Stimulated activated CD4-positive, alpha-beta T cell treated with anti-CD3 and anti-CD28 coated beads, Interleukin-2, amount 100 ng/mL, for 48 hours (primary cell): Measurements from ENCODE around the gene CHD1.

Source experiments
- DNase-seq, 2 donors: peaks; one replicate each; pipeline ENCODE4 v3.0.0-alpha.2; 2020

CHD1 gene

GRCh38 chr5:98934546-98934945 lies 5.7 kb upstream of the CHD1 start:
- DNase-seq = no peak

- peak in 1 of 2 donors; percentile 11 for DNase-seq
Measured at GRCh38 chr5:98933445-98934072, 4.8 kb upstream of the CHD1 start.

DNA sequence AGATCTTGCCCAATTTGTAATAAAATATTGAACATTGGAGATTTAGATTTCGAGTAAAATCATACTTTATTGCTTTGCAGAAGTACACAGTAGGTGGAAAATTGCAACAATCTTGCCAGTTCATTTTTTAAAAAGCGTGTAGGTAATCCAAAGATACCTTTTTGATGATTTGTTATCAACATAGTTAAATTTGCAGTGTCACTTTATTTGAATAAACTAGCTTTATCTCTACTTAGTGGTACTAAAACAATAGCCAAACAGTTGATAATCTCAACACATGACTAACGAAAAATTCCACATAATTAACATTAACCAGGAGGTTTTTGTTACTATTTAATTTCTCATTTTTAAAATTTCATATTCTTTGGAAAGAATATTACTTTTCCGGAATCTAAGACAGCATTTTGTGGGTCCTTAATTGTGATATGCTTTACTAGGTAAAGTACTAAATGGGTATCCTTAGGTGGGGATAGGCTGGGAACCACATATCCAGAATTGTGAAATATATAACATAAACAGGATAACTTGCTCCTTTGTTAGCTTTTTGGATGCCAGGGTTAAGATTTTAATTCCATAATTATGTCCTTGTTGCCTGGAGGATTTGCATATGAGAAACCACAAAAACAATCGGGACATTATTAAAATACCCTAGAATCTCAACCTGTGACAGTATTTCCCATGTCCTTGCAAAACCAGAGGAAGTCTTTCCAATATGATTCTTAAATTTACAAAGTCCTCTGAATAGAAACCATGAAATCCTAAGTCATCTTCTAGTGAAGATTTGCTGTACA lies 2.4 kb upstream of the CHD1 start:
- DNase-seq = no peak

DNA sequence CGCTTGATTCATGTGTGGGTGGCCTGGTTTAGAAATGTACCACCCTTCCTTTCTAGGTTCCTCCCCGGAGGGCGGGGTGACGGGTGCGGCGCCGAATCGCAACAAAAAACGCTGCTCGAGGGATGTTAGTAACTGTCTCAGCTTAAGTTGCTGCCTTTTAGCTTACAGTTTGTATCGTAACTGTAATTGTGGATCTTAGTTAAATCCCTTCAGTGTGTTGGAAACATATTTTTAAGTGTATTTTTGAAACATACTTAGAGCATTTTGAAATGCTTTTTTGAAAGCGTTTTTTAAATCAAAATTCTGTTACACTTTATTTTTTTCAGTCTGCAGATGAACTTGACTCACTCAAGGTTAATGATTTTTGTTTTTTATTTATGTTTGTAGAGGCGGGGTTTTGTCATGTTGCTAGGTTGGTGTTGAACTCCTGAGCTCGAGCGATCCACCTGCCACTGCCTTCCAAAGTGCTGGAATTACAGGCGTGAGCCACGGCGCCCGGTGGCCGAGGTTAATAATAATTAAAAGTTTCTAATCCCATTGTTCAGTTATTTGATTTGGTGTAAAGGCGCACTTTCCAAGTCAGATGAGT lies 997 bp upstream of the CHD1 start:
- no peak for DNase-seq

DNA sequence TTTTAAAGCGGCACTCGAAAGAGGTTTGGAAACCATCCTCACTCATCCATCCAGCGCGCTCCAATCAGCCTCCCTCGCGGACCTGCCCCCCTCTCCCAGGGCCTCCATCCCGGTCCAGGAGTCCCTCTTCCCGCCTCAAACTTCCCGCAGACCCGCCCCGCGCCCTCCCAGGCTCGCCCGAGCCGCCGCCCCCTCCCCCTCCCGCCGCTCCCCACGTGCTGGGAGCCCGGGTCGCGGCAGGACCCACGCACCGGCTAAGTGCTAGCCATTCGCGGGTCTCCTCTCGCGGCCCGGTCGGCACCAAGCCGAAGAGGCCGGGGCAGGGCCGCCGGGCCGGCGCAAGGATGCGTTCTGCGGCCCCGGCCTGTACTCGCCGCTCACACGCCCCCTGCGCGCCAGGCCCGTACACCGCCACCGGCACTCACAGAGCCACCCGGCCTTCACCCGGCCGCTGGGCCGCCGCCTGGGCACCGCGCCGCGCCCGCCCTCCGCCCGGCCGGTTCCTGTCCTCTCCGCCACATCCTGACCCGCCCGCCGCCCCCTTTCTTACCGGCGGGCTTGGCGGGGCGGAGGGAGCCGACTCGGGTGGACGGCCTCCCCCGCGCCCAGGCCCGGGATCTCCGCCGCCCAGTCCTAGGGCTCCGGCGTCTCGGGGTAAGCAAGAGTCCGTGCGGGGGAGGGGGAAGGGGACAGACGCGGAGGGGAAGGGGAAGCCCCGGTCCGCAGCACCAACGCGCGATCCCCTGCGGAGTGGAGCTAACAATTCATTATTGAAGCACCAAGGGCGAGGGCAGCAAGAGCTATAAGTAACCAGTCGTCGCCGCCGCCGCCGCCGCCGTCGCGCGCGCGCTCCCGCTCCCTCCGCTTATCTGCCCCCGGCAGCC lies 576 bp downstream of the CHD1 start:
- peak; percentile 35 to 36 for DNase-seq

GRCh38 chr5:98927242-98927988 lies 1.4 kb downstream of the CHD1 start:
- peak; percentile 29 to 32 for DNase-seq

DNA sequence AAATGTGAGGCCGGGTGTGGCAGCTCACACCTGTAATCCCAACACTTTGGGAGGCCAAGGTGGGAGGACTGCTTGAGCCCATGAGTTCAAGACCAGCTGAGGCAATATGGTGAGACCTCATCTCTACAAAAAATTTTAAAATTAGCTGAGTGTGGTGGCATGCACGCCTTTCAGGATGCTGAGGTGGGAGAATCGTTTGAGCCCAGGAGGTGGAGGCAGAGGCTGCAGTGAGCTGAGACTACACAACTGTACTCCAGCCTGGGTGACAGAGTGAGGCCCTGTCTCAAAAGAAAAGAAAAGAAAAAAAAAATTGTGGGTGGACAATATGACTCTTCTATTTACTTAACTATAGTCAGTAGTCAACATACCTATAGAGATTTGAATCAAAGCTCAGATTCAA lies 4.8 kb downstream of the CHD1 start:
- no peak for DNase-seq

DNA sequence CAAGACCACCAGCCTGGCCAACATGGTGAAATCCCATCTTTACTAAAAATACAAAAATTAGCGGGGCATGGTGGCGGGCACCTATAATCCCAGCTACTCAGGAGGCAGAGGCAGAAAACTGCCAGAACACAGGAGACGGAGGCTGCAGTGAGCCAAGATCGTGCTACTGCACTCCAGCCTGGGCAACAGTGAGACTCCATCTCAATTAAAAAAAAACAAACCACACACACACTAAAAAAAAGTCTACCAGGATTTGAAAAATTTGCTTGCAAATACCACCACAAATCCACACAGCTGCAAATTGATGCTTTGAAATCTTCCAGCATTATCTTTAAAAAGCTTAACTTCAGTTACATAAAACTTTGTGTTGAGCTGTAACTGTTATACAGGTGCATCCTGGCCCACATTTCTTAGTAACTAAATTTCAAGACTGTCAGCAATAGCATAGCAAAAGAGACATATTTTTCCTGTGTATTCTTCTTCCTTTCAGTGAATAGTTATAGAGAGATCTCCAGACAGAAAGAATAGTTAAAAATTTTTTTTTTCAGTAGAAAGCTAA lies 6.8 kb downstream of the CHD1 start:
- DNase-seq = no peak

- no peak for DNase-seq
Measured at GRCh38 chr5:98917433-98917832, 11.4 kb downstream of the CHD1 start.

- no peak for DNase-seq
Measured at GRCh38 chr5:98916540-98916939, 12.3 kb downstream of the CHD1 start.

DNA sequence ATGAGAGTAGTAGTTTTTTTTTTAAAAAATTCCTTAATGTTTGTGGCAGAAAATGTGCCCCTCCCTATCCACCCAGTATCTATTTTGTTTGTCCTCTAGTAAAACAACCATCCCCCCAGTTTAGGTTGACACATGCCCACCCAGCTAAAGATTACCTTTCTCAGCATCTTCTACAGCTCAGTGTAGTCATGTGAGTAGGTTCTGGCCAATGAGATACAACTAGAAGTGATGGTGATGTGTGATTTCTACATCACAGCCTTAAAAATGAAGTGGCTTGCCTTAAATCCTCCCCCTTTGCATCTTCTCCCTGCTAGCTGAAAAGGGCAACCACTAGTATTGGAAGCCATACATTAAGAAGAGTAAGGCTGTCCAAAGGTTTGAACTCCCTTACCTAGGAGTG lies 14.9 kb downstream of the CHD1 start:
- DNase-seq = no peak

DNA sequence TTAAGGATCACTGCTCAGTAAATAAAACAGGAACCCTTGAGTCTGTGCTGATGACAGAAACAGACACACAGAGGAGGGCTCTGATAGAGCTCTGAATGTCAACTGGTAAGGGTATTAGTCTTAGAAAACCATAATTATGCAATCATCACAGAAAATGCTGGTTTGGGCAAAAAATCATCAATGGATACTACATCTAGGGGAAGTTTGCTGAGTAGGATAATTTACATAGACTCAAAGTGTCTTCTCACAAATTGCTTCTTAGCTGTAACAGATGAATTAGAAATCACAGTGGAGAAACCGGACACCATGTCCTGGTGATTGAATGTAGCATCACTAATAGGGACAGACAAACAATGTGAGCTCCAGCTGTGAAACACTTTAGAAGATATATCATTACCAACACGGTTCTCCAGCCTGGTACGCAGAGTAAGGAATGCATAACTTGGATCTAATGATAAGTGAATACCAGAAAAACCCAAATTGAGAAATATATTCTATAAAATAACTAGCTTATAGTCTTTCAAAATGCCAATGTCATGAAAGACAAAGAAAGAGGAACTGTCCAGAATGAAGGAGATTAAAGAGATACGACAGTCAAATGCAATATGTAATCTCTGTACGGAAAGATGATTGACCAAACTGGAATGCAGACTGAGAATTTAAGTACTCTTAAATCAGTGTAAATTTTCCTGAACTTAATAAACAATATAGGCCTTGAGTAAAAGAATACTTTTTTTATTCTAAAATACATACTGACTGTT lies 17.3 kb downstream of the CHD1 start:
- no peak for DNase-seq

DNA sequence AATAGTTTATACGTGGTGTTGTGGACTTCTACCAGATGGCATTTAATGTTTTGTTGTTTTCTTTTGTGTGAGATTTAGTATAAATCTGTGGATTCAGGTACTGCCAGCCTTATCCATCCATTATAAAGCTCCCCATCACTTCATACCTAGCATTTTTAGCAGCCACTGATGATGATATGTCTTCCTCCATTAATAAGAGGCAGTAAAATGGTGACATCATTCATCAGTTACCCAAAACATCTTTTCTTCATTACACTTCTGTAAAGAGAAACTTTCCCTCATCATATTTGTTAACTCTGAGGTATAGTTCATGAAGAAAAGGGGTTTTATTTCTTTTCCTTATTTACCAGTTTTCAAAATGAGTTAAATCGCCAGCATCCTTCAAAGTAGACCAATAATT lies 19.4 kb downstream of the CHD1 start:
- no peak for DNase-seq

DNA sequence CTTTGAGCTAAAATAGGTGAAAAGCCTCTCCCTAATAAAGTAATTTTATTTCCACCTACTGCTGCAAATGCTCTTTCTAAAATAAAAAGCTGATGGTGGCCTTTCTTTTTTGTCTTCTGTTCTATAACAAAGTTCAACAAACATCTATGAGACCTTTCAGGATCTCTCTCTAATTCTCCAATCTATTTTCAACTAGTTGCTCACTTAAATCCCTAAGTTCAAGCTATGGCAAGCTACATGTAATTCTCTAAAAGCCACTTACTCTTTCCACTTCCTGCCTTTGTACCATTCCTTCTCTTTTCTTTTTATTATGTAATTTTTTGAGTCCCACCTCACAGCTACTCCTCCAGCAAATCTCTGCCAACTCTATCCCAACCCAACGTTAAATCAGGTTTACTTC lies 20.9 kb downstream of the CHD1 start:
- no peak for DNase-seq

DNA sequence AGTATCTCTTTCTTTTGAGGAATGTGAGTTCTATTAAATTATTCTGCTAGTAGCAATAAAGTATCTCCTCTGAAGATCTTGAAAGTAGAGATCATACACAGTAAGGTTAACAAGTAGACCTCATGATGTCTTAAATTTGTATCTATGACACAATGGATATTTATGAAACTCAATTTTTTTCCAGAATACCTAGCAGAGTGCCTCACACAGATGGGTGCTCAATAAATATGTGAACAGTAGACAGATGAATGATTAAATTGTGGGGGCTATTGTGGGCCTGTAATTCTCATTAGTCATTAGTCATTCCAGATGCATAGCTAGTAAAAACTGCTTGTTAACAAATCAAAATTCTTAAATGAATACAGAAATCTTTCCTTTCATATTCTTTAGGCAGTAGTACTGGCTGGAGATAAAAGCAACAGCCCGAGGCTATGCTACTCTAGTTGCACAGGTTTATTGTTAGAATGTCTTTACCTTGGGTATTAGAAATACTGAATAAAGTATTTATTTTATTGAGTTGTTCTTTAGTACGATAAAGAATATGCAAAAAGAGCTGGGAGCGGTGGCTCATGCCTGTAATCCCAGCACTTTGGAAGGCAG lies 22.0 kb downstream of the CHD1 start:
- no peak for DNase-seq

DNA sequence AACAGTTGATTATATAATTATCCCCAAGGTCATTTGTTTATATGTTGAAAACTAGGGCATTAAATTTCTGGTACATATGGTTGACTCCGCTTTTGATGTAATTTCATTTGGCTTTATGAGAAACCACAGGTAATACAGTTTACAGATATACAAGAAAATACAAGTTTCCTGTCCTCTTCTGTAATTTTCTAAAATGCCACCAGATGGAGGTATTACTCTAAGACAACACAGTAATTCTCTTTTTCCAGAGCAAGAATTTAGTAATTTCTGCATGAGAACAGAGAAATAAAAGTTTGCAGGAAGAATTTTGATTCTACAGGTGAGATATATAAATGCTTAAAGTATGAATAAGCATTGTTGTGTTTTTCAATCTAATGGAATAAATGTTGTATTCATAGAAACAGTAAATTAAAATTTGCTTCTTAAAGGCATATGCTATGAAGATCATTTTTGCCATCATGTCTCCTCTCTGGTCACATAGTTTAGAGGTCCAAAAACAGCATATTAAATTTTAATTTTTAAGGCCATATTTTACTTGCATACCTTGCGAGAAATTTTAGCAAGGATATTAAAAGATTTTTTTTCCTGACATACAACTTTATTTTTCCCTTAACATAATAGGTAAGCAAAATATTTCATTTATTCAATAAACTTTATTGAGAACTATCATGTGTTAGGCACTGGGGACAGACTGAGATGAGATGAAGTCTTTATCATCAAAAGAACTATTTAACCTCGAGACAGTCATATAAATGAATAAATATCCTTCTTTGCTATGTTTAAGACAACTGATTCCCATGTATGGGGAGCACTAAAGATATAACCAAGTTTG lies 22.7 kb downstream of the CHD1 start:
- DNase-seq = no peak

GRCh38 chr5:98904780-98905179 lies 24.0 kb downstream of the CHD1 start:
- peak in 1 of 2 donors; percentile 15 for DNase-seq

GRCh38 chr5:98902733-98903132 lies 26.1 kb downstream of the CHD1 start:
- no peak for DNase-seq

DNA sequence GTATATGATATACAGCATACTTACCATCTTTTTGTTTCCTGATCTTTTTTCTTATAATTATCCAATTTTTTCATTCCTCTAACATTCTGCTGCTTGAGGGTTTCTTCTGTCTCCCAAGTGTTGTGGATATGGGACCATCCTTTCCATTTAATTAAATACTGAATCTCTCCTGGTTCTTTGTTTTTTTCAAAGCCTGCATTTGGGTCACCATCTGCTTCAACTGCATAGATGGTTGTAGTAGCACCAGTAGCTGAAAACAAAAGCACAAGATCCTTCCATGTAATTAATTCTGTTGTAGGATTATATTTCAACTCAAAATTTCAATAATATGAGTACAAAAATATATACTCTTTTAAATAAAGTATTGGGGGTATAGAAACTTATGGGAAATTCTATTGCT lies 29.4 kb downstream of the CHD1 start:
- no peak for DNase-seq

GRCh38 chr5:98898743-98899142 lies 30.1 kb downstream of the CHD1 start:
- DNase-seq = no peak
